Fibroblast of gingiva (primary cell): ENCODE measurements around the gene FOXE3.
"Not testable (repeated sequence)": the region's sequence is repeated elsewhere in the genome, so short reads cannot be mapped to it uniquely, and the experiment has no call there.

Source experiments
- DNase-seq: peaks from one replicate; pipeline ENCODE4 v3.0.0-alpha.2; 2011; ENCODE audit warnings: low read depth

FOXE3 gene

DNA sequence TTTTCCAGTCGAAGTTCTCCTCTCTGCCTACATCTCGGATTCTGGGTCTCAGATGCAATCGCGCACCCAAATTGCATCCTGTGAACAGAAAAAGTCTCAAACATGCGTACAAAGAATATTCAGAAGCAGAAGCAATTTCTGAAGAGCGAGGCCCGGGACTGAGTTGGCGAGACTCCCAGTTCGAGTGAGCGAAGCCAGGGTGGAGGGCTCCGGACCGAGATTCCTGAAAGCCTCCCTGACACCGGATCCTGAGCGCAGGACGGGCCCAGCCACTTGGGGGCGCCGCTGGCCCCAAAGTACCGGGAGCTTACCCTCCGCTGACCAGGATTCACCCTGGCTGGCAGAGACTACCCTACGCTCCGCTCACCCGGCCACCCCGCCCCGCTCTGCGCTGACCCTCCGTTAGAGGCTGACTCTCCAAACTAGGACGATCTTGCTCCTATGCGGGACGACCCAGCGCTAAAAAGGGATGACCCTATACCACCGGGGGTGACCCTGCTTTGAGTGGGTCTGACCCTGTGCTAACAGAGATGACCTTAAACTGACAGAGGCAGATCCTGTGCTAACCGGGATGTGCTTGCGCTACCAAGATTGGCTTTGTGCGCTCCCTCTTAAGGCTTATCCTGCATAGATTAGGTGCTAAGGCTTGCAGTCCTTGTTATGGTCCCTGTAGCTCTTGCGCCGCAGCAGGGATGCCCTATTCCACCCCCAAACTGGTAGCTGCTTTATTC, 33.9 kb downstream of the FOXE3 start:
- DNase-seq = no peak

- DNase-seq = no peak
Observed at GRCh38 chr1:47450606-47451005, 34.5 kb downstream of the FOXE3 start.

DNA sequence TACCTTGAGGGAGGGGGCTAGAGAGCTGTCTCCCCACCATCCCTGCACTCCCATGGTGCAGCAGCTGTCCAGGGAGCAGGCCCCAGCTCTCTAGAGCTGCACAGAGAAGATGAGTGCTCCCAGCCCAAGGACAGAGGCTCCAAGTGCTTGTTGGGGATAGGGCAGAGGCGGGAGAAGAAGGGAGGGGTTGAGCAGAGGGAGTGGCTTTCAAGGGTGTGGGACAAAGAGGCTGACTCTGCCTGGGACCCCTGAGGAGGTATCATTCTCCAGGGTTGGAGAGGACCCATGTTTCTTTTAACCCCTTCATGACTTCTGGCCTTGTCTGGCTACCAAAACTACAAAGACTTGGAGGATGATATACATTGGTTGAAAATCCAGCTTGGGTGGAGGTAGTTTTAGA, 36.3 kb downstream of the FOXE3 start:
- no peak for DNase-seq

DNA sequence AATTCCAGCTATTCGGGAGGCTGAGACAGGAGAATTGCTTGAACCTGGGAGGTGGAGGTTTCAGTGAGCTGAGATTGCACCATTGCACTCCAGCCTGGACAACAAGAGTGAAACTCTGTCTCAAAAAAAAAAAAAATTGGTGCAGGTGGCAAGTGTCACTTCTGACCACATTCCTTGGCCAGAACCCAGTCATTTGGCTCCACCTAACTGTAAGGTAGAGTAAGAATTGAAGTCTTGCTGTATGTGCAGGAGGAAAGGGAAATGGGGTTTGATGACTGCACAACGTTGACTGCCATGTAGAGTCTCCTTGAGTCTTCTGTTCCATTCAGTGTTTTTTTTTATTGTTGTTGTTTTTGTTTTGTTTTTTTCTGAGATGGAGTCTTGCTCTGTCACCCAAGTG, 37.8 kb downstream of the FOXE3 start:
- DNase-seq = not testable (repeated sequence)

DNA sequence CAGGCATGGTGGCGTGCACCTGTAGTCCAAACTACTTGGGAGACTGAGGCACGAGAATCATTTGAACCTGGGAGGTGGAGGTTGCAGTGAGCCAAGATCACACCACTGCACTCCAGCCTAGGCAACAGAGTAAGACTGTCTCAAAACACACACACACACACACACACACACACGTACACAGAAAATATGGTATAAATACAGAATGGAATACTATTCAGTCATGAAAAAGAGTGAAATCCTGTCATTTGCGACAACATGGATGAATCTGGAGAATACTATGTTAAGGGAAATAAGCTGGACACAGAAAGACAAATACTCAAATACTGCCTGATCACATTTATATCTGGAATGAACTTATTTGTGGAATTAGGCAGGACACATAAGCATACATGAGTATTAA, 40.2 kb downstream of the FOXE3 start:
- DNase-seq = no peak

- DNase-seq = not testable (repeated sequence)
Observed at GRCh38 chr1:47457547-47457946, 41.5 kb downstream of the FOXE3 start.

DNA sequence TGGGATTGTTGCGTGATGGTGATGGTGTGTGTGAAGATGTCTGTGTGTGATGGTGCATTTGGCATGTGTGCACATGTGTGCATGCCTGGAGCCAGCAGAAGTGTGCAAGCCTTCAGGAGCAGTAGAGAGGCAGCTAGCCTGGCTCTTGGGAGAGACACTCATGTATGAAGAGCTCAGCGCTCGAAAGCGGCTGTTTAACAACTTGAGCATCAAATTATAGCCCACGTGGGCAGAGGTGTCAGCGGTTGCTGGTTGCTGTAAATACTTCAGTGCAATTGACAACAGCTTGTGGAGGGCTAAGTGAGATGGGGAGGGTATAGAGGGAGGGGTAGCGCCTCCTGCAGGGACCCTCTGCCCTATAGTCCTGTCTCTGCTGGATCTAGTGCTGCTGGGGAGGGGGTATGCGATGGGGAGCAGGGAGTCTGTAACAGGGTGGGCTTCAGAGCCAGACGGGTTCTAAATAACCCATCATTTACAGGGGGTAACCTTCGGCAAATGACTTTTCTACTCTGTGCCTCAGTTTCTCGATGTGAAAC, 43.2 kb downstream of the FOXE3 start:
- DNase-seq = no peak

GRCh38 chr1:47460040-47460439, 44.0 kb downstream of the FOXE3 start:
- DNase-seq = no peak

- no peak for DNase-seq
Observed at GRCh38 chr1:47460456-47460855, 44.4 kb downstream of the FOXE3 start.

DNA sequence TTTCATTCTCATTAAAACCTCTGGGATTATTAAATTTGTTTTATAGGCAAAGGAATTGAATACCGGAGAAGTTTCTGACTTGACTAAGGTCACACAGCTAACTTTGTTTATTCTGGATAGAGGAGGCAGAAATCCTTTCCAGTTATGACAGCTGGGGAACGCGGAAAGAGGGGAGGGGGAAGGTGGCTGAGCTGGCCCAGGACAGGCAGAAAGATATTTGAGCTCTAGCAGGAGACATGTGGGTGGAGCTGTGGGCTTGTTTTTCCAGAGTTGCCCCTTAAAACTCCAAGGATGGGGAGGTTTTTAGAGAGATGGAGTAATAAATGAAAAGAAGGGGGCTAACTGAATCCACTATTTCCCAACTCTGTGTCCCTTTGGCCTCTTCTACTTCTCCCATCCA, 49.5 kb downstream of the FOXE3 start:
- no peak for DNase-seq
